GM18502 (cell line): Measurements from ENCODE around the gene TMEM109.

Experiments
- ATAC-seq: cut with Tn5 transposase; IDR thresholded peaks from one replicate; pipeline ENCODE4 v1.9.1; 2021; ENCODE audit warnings: mild to moderate bottlenecking; ENCODE audit not compliant: unreplicated experiment, poor library complexity

TMEM109 gene

DNA sequence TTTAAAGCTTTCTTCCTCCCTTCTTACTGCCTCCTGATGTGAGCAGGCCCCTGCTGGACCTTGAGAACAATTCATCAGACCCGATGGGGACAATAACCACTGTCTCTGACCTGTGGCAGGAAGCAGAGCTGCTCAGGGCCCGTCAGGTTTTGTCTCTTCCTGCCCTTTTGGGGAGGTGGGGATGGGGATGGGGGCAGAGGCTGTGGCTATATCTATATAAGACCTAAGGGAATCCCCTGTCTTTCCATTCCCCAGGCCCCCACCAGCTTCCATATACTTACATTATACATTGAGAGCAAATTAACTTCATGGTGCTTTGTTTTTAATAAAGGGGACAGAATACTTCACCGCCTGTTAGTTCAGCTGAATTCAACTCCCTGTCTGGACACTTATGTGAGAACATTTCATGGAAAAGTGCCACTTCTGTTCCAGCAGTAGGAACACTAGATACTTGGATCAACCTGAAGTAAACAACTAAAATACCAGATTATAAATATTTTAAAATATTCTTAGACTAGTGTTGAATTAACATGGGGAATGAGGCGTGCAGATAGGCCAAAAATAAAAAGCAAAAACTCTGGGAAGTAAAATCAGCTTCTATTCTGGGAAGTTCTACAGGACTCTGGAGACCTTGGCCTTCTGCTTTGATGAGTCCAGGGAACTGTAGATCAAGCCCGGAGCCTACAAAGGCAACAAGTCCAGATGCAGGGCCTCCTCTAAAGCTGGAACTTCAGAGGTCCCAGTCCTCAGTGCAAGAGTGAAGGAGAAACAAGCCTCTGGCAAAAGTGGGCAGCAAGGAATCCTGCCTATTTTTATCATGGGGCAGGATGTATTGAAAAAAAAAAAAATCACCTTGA, 35.5 kb upstream of the TMEM109 start:
- no peak for ATAC-seq

DNA sequence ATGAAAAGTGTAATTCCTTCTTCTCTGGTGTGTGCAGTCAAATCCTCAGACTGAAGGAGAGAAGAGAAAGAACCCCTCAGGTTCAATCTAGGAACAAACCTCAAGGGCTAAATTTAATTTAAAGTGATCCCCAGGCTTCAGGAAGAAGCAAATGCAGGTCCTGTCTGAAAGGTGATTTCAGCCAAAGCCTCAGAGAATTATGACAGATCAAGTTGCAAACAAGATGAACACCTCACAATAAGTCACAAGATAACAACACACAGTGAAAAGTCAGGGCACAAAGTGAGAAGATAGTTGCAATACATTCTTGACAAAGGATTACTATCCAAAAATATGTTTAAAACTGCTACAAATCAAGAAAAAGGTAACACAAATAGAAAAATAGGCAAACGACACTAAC, 34.9 kb upstream of the TMEM109 start:
- no peak for ATAC-seq

DNA sequence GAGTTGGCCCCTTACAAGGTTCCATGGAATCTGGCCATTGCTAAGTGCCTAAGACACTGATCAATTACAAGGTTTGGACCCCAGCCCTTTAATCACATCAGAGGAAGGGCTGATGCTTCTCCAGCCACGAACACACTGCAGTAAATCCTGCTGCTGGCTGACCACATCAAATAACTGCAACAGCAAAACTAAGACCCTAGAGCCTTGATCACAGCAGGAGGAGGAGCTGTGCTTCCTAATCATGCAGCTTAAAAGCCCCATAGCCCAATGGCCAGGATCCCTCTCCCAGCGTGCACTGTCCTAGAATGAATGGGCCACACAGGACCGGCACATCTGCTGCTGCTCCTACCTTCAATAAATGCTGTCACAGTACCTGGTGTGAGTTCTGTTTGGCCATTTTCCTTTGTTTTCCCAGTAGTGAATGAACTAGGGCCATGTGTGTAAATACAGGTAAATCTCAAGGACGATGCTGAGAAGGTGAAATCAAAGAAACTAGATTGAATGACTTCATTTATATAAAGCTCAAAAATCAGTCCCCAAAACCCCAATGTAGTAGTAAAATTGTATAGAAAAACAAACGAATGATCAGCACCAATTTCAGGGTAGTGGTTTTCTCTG, 33.9 kb upstream of the TMEM109 start:
- ATAC-seq, result no peak

DNA sequence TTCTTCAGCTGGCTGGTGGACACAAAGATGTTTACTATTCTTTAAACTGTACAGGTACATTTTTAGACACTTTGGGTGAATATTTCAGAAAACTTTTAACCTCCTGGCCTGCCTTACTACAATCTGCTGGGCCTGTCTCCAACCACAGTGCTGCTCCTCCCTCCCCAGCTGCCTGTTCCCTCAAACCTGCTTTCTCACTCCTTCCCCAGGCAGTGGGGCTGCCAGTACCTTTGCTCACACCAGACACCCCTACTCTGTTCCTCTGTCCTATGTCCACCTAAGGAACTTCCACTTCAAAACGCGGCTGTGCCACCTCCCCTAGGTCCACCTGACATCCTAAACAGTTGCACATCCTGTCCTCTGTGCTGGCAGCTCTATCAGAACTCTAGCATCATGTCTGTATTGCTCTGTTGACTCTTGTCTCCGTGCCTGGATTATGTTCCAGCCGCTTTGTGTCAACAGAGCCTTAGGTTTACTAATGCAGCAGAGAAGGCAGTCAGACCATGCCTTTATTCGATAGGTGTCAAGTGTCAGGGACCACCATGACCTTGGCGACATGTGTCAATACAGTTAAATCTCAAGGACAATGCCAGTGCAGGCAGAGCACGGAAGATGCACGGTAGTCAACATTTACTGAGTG, 33.2 kb upstream of the TMEM109 start:
- ATAC-seq, result no peak

DNA sequence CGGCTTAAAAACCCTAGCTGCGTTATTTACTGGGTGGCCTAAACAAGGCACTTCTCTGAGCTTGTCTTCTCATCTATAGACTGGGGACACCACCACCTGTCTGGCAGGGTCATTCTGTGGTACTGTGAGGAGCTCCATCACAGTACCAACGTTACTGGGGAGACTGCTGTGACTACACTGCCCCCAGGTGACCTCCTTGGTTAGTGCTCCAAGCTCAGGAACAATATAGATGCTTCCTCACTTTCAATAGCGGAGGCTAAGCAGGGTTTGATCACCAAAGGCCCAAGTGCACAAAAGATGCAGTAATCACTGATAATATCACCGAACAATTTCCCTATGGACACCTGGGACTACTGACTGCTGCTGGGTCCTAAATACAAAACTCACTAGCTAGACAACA, 26.4 kb upstream of the TMEM109 start:
- no peak for ATAC-seq

DNA sequence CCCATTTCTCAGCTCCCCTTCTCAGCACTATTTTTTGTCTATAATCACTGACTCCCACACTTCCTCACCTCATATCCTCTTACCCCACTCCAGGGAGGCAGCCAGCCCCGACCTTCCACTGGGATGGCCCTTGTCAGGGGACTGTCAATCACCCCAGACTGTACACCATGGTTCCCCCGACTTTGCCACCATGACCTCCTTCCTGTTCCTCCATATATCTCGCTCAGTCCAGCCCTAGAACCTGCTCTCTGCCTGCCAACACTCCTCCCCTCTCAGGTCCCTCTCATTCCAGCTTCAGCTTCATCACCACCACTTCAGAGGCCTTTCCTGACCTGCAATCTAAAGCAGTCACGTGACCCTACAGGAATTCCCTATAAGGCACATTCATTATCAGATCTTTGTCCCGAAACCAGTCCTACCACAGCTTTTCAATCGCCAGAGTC, 24.1 kb upstream of the TMEM109 start:
- ATAC-seq, result no peak

DNA sequence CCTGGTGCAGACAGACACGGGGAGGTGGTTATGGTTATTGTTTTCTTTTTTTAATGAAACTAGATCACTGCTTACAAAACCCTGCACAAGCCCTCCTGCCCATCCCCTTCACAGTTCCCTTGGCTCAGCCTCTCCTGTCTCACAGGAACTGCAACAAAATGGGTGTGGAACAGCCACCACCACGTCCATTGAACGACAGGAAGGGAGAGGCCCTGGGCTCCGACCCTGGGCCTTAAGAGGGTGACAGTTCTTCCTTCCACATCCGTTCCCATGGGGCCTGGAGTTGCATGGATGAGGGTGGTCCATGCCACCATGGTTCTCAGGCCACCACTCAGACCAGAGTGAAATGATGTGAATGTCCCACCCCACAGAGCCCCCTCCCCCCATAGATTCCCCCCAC, 23.3 kb upstream of the TMEM109 start:
- no peak for ATAC-seq

DNA sequence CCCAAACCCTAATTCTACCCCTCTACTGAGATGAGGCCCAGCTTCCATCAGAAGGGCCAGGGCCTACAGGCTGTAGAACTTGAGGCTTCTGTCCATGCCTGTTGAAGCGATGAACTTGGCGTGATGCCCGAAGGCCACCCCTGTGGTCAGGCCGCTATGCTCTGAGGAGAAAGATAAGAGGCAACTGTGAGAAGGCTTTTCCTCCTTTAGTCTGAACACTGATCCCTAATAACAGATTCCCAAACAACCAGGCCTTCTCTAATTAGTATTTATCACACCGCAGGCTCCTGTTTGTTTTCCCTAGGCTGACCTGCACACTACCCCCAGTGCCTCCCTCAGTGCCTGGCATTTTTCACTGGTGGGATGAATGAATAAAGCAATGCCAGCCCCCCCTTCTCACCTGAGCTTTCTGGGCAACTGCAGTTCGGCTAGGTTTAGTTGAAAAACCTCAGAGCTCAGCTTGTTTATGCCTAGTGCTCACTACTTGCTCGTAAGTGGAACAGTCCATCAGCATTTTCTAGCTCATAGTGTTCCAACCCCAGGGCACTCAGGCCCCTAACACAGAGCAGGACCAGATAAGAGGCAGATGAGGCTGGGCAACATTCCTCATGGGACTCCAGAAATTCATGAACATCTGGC, 22.7 kb upstream of the TMEM109 start:
- no peak for ATAC-seq

DNA sequence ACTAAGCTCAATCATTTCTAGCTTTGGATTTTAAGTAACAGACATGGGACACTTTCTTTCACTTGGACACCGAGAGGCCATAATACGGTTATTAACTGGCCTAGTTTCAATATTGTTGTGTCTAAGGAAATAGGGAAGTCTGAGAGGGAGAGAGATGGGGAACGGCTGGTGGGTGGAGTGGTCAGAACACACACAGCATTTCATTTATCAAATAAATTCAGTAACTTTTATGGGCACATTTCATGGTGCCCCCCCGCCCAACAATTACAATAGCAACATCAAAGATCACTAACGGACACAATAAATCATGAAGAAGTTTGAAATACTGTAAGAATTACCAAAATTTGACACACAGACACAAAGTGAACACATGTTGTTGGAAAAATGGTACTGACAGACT, 18.3 kb upstream of the TMEM109 start:
- no peak for ATAC-seq

DNA sequence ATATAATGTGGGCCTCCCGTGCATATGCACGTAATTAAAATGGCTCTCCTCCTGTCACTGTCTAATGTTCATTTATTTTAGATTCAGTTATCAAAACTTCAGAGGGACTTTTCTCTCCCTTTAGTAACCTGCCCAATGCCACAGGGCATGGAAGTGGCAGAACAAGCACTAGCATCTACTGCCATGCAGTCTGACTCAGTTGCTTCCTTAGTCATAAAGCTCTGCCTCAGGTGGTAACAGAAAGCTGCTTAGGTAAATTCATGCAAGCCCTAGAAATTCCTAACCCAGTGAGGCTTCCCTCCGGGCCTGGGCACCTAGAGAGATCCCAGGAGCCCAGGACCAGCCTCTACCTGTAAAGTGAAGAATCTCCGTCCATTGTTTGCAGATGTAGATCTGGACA, 16.5 kb upstream of the TMEM109 start:
- ATAC-seq, result no peak

DNA sequence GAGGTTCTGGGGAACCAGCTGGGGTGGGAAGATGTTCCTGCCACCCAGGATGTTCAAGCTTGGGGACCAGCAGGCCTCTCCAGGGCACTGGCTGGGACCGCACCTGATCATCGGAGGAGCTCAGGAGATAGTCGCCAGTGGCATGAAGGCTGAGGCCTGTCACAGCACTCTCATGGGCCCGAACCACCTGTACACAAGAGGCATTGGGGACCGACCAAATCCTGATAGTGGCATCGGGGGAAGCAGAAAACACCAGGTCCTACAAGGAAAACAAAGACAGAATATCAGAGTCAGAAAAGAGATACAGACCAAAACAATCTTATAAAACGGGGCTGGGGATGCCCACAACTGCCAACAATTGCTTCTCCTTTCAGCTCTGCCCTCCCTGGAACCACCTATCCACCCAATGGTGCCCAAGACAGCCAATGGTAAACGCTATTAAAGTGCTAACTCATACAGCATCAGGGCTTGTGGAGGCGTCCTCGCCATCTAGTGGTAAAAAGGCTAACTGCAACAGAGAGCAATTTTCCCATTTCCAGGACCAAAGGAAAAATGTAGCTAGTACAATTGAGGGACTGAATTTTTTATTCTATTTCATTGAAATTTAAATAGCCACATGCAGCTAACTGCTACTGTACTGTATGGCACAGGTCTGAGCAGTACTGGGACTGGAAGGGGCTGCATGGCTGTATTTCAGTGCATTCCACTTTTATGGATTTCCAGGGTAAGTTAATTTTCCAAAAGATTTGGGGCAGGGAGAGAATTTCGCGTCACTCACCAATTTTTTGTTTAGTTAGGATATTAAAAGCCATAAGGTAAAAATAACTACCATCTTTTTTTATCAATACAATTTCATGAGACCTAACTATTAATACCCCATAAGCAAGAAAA, 14.7 kb upstream of the TMEM109 start:
- no peak for ATAC-seq

DNA sequence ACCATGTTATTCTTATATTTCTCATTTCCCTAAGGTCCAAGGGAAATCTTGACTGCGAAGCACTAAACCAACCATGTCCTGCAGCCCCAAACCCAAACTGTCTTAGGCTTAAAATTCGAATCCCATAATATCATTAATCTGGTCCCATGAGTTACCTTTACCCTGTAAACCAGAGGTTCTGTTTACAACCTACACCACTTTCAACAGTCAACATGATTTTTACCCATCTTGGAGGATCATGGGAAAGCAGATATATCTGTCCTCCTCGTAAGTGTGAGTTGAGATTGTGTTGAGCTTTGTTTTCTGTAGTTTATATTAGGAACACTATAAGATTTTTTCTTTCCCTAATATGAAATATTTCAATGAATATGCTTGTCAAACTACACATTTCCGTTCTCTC, 14.0 kb upstream of the TMEM109 start:
- ATAC-seq, result no peak

DNA sequence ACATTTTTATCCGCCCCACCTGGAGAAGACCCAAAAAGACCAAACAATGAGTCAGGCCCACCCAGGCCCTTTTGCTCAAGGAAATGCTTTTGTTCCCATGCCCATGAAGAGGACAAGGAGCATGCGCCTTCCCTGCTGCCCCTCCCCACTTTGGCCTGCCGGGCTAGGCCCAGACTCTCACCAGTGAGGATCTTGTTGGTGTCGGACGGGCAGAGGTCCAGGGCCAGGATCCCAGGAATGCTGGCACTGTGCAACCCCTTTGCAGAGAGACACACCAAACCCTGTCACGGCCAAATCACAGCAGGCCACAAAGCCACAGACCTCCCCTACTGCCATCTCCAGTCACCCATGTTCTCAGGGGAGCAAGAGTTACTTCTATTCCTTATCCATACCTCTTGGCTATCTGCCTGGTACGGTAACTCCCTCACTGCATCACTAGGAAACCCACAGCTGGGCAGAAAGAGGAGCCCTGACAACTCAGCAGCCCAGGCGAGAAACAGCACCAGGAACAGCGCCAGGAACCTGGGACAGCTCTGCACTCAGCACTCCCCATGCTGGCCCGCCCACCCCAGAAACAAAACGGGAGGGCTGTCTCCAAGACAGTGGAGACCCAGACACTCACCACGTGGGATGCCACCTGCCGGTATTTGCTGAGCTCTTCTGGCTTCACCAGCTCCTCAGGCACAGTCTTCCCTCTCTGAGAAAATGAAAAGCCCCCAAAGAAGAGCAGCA, 13.1 kb upstream of the TMEM109 start:
- no peak for ATAC-seq

DNA sequence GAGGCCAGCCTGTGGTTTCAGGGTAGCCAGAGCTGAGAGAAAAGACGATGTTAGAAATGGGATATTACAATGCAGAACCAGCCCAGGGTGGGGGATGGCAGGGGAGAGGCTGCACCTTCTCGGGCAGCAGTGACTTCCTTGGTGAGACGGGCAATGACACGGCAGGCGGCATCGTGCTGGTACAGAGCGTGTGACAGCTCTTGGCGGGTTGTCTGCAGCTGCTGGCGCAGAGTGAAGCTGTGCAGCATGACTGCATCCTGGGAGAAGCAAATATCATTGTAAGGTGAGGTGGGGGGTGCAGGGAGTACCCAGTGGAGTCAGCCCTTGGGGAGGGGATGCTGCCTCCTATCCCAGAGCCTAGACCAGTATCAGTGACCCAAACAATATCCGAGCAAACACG, 11.3 kb upstream of the TMEM109 start:
- ATAC-seq, result no peak

DNA sequence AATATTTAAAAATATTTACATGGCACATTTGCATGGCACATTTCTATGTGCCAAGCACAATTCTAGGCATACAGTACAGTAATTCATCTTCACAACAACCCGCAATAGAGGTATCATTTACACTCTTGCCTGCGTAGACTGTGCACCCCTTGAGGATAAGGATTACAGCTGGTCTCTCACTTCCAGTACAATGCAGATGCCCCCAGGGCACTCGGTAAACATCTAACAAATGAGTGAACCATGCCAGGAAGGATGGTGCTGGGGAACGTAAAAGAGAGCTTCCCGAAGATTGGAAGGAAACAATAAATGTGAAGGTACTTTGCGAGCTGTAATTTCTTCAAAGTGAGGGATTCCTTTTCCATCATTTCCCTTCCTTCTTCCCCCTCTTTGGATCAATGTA, 8.9 kb upstream of the TMEM109 start:
- no peak for ATAC-seq

DNA sequence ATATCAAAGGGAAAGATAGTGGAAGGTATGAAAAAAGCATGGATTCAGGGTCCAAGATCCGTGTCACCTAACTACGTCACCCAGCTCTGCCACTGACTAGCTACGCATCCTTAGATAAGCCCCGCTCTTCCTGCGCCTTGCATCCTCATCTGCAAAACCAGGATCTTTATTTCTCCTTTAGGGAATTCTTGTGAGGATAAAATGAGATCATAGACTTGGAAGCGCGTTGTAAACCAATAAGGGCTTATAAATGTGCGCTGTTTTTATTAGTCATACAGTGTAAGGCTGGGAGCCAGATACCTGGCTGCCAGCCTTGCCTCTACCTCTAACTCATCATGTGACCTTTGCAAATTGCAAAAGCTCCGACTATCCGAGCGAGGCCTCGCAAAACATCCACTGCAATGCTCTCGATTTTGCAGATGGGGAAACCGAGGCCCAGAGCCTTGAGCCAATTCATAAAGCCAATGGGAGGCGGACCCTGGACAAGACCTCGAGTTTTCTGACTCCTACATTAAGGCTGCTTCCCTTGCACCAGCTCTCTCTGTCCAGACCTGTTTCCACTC, 8.3 kb upstream of the TMEM109 start:
- no peak for ATAC-seq

DNA sequence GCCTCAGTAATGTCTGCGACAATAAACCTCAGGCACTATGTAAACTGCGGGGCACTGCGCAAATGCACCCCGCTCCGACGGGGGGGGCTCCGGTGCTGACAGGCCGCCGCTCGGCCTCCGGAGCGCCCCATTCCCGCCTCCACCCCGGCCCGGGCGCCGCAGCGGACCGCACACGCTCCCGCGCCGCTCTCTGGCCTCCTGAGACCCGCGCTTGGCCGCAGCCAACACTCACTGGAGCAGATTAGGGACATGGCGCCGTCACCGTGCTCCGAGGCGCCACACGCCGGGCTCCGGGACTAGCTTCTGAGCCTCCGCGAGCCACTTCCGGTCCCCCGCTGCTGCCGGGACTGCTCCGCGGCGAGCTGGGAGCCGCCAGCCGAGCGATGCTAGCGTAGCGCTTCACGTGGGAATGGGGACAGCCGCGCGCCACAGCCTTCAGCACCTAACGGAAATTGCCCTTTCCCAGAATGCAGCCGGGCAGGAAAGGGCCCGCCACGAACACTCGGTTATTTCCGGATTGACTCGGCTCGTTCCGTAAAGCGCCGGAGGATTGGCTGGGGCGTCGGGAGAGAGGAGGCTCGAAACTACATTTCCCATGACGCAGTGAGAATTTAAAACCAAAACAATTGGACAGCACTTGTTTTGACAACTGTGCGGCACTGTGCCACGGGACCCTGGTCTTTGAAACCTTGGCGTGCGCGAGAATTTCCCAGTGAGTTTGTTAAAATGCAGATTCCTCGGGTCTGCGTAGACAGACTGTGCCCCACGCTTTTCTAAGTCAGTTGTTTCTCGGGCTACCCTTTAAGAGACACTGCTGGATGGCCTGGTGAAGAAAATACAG, 7.6 kb upstream of the TMEM109 start, which contains the start of gene PRPF19:
TSS of gene PRPF19 (minus strand) at position 454 of the 841 bp plus-strand sequence. CDS start at position 251, 203 bp downstream.
- ATAC-seq, result peak; percentile 77

DNA sequence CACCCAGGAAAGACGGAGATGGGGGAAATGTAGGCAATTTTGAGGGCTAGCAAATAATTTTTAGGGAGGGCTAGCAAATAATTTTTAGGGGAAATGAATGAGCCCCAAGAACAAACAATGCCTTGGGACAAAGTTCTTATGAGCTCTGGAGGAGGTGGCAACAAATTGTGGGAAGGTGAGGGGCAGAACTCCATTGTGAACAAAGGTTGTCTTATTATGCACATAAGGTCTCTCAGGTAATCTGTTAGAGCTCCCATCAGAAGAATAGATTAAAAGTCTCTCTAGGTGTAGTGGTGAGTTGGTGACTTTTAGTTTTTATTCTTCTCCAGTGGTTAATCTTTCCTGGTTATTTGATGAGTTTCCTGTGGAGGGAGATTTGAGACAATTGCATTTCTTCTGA, 5.2 kb upstream of the TMEM109 start:
- no peak for ATAC-seq
